SU-DHL-6 (cell line): Measurements from ENCODE around the gene TM9SF4.
A peak's percentile ranks its signal among the peaks of the same experiment; 100 is the strongest.

Experiments used
- H2AFZ ChIP-seq: fragments of 200-600 bp; sonication (generic); 2 replicates; pipeline ENCODE4 v1.6.1; 2014; ENCODE audit warnings: low read depth, mild to moderate bottlenecking, moderate library complexity, mixed read lengths, antibody characterized with exemption, low read length; ENCODE audit not compliant: severe bottlenecking
- H3F3A ChIP-seq: fragments of 200-600 bp; shearing (Covaris generic); 2 replicates; pipeline ENCODE4 v1.6.0; 2016; ENCODE audit warnings: antibody characterized with exemption, mild to moderate bottlenecking; ENCODE audit not compliant: insufficient read depth
- H3K27ac ChIP-seq: fragments of 200-600 bp; sonication (generic); 2 replicates; pipeline ENCODE4 v1.5.1; 2016; ENCODE audit warnings: low read depth, mild to moderate bottlenecking, low read length, moderate library complexity, mixed read lengths
- H3K27me3 ChIP-seq: fragments of 200-600 bp; sonication (generic), shearing (Covaris generic); 2 replicates; pipeline ENCODE4 v1.6.0; 2014; ENCODE audit warnings: mild to moderate bottlenecking, low read length
- H3K36me3 ChIP-seq: fragments of 200-600 bp; sonication (generic); 2 replicates; pipeline ENCODE4 v1.6.1; 2014; ENCODE audit warnings: mild to moderate bottlenecking, low read length, mixed read lengths
- H3K4me2 ChIP-seq: fragments of 300-600, 200-600 bp; shearing (Covaris generic), sonication (generic); 2 replicates; pipeline ENCODE4 v1.6.0; 2014; ENCODE audit warnings: low read length, low read depth, mild to moderate bottlenecking; ENCODE audit not compliant: poor library complexity, severe bottlenecking
- H3K4me3 ChIP-seq: fragments of 200-600 bp; sonication (generic); 2 replicates; pipeline ENCODE4 v1.5.1; 2014; ENCODE audit warnings: antibody characterized with exemption, low read length, mild to moderate bottlenecking, mixed read lengths; ENCODE audit not compliant: insufficient read depth, poor library complexity, severe bottlenecking
- H3K79me2 ChIP-seq: fragments of 200-600 bp; sonication (generic); 2 replicates; pipeline ENCODE4 v1.6.1; 2014; ENCODE audit warnings: mild to moderate bottlenecking, low read length, moderate library complexity; ENCODE audit not compliant: insufficient read depth
- H3K9ac ChIP-seq: fragments of 200-600 bp; sonication (generic); 2 replicates; pipeline ENCODE4 v1.7.0; 2014; ENCODE audit warnings: mild to moderate bottlenecking, low read length
- H3K9me2 ChIP-seq: fragments of 200-600 bp; sonication (generic); replicated peaks from 2 replicates; pipeline ENCODE4 v1.6.1; 2014; ENCODE audit warnings: low read length; ENCODE audit not compliant: insufficient read depth
- H3K9me3 ChIP-seq: fragments of 200-600 bp; sonication (generic); 2 replicates; pipeline ENCODE4 v1.6.1; 2014; ENCODE audit warnings: low read length, mixed read lengths; ENCODE audit not compliant: insufficient read depth
- H4K20me1 ChIP-seq: fragments of 200-600 bp; sonication (generic); 2 replicates; pipeline ENCODE4 v1.6.1; 2014; ENCODE audit warnings: low read depth, mild to moderate bottlenecking, antibody characterized with exemption, low read length, moderate library complexity, mixed read lengths
- EZH2phosphoT487 ChIP-seq: fragments of 200-600 bp; sonication (generic), shearing (Covaris generic); conservative IDR thresholded peaks from 2 replicates; pipeline ENCODE4 v1.6.1; 2018; ENCODE audit warnings: mild to moderate bottlenecking, antibody characterized with exemption, low read length, moderate library complexity, mixed read lengths
- TF ChIP-seq, protein P1 (sequence below): fragments of 200-600 bp; sonication (generic); IDR thresholded peaks from one replicate; pipeline ENCODE4 v1.5.1; 2017; ENCODE audit warnings: antibody characterized with exemption, mild to moderate bottlenecking, low read length, moderate library complexity; ENCODE audit not compliant: insufficient read depth, poor library complexity, severe bottlenecking

The TM9SF4 gene

DNA sequence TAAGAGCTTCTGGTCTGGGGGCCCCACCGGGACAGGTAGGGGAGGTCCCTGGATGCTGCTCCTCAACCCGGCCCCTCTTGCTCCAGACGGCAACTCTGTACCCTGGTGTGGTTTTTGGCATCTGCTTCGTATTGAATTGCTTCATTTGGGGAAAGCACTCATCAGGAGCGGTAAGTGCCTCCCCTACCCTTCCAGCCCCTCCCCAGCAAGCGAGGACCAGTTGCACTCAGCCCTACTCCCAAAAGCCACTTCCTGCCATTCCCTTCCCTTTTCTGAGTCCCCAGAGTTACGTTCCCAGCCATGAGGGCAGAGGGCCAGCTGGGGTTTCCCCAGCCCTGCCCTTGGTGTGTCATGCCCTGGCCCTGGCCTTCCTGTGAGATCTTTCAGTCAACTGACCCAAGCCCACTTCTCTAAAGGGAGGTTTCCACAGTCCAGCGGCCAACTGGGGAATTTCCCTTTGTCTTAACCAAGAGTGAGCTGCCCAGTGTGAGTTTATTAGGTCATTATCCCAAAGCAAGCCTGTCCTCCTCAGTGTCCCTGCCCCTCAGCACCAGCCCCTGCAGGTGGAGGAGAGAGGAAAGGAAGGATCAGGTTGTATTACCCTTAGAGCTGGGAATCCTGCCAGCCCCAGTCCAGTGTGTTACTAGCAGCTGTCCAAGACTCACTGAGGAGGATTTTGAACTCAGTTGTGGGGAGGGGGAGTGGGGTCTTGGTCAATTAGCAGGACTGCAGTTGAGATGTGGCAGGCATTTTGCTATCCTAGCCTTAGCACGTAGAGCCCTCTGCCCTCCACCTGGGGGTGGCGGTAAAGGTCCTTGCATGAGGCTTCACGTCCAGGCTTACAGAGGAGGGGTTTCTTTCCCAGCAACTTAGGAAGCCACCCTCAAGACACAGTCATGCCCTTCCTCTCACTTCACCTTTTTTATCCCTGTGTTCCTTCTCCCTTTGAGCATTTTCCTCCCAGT is 45.8 kb downstream of the TM9SF4 start:
- no peak overlapping the region for H3K27ac ChIP-seq
- no peaks in the 10 kb centered on the region for H4K20me1 ChIP-seq
- no peak overlapping the region for H2AFZ ChIP-seq
- H3K9ac ChIP-seq, result no peak overlapping the region
- H3K27me3 ChIP-seq, result no peaks in the 10 kb centered on the region
- no peak overlapping the region for H3K4me3 ChIP-seq
- TF ChIP-seq, protein P1, sequence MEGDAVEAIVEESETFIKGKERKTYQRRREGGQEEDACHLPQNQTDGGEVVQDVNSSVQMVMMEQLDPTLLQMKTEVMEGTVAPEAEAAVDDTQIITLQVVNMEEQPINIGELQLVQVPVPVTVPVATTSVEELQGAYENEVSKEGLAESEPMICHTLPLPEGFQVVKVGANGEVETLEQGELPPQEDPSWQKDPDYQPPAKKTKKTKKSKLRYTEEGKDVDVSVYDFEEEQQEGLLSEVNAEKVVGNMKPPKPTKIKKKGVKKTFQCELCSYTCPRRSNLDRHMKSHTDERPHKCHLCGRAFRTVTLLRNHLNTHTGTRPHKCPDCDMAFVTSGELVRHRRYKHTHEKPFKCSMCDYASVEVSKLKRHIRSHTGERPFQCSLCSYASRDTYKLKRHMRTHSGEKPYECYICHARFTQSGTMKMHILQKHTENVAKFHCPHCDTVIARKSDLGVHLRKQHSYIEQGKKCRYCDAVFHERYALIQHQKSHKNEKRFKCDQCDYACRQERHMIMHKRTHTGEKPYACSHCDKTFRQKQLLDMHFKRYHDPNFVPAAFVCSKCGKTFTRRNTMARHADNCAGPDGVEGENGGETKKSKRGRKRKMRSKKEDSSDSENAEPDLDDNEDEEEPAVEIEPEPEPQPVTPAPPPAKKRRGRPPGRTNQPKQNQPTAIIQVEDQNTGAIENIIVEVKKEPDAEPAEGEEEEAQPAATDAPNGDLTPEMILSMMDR, result peak; percentile 13
- TF ChIP-seq EZH2phosphoT487, result no peak
- H3K79me2 ChIP-seq, result no peaks in the 10 kb centered on the region
- H3K4me2 ChIP-seq, result no peak overlapping the region
- H3F3A ChIP-seq, result no peaks in the 10 kb centered on the region
- no peaks in the 10 kb centered on the region for H3K9me3 ChIP-seq
- no peaks in the 10 kb centered on the region for H3K9me2 ChIP-seq
- H3K36me3 ChIP-seq, result no peaks in the 10 kb centered on the region

DNA sequence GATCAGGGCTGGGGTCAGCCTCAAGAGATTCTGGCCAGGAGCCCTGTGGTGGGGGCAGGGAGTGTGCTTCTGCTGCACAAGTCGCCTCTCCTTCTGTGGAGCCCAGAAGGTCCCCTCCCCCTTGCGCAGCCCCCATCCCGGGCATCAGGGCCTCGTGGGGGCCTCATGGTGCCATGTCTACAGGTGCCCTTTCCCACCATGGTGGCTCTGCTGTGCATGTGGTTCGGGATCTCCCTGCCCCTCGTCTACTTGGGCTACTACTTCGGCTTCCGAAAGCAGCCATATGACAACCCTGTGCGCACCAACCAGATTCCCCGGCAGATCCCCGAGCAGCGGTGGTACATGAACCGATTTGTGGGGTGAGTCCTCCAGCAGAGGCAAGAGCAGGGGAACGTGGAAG is 48.1 kb downstream of the TM9SF4 start:
- no peak for TF ChIP-seq EZH2phosphoT487
- TF ChIP-seq, protein P1, result no peak
- no peaks in the 10 kb centered on the region for H3K9me2 ChIP-seq
- H3F3A ChIP-seq, result no peaks in the 10 kb centered on the region
- peaks cover 5% of the 10 kb centered on the region; the same call in 1 of the 2 replicates for H3K36me3 ChIP-seq
- no peak overlapping the region for H3K9ac ChIP-seq
- no peaks in the 10 kb centered on the region for H3K9me3 ChIP-seq
- no peak overlapping the region for H3K27ac ChIP-seq
- no peak overlapping the region for H2AFZ ChIP-seq
- H3K4me2 ChIP-seq, result no peak overlapping the region
- H3K27me3 ChIP-seq, result no peaks in the 10 kb centered on the region
- H3K4me3 ChIP-seq, result no peak overlapping the region
- no peaks in the 10 kb centered on the region for H4K20me1 ChIP-seq
- no peaks in the 10 kb centered on the region for H3K79me2 ChIP-seq

DNA sequence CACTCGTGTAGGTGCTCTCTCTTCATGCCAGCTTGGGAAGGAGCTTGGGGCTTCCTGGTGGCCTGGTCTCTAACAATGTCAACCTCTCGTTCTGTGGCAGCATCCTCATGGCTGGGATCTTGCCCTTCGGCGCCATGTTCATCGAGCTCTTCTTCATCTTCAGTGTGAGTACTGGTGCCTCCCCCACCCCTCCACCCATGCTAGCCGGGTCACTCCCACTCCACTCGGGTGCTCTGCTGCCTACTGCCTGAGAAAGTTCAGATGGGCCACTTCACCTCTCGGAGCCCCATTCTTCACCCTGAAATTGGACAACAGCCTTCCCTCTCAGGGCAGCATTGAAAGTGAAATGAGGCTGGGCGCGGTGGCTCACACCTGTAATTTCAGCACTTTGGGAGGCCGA is 48.8 kb downstream of the TM9SF4 start:
- Histone ChIP-seq H3K36me3 (peaks cover 7% of the 10 kb centered on the region; the same call in 1 of the 2 replicates), H3K79me2 (no peaks in the 10 kb centered on the region), H3F3A (no peaks in the 10 kb centered on the region), H2AFZ (no peak overlapping the region), H3K9ac (no peak overlapping the region), H3K4me2 (no peak overlapping the region), H3K4me3 (no peak overlapping the region), H3K27me3 (no peaks in the 10 kb centered on the region), H3K9me2 (no peaks in the 10 kb centered on the region), H4K20me1 (no peaks in the 10 kb centered on the region), H3K9me3 (no peaks in the 10 kb centered on the region), H3K27ac (no peak overlapping the region)
- TF ChIP-seq, protein P1, result no peak
- TF ChIP-seq EZH2phosphoT487, result no peak
